DMS53 (cell line): ENCODE data around the gene SCN3A.

ENCODE experiments used
- DNase-seq: peaks from one replicate; lab custom pipeline; 2025; lab: John Stamatoyannopoulos, UW

The SCN3A gene

GRCh38 chr2:165191096-165191728, 12.6 kb downstream of the SCN3A start:
- DNase-seq, result peak; percentile 41

GRCh38 chr2:165185633-165186032, 18.2 kb downstream of the SCN3A start:
- peak; percentile 47 for DNase-seq

GRCh38 chr2:165182029-165182428, 21.8 kb downstream of the SCN3A start:
- no peak for DNase-seq

GRCh38 chr2:165176780-165177179, 27.1 kb downstream of the SCN3A start:
- DNase-seq, result no peak

- DNase-seq, result peak; percentile 21
Measured at GRCh38 chr2:165173215-165173614, 30.6 kb downstream of the SCN3A start.

- no peak for DNase-seq
Measured at GRCh38 chr2:165164201-165164600, 39.6 kb downstream of the SCN3A start.

GRCh38 chr2:165163761-165164160, 40.1 kb downstream of the SCN3A start:
- no peak for DNase-seq

GRCh38 chr2:165162466-165162865, 41.4 kb downstream of the SCN3A start:
- no peak for DNase-seq

- DNase-seq, result no peak
Measured at GRCh38 chr2:165161510-165161909, 42.3 kb downstream of the SCN3A start.

- no peak for DNase-seq
Measured at GRCh38 chr2:165157160-165157559, 46.7 kb downstream of the SCN3A start.

- no peak for DNase-seq
Measured at GRCh38 chr2:165155152-165155551, 48.7 kb downstream of the SCN3A start.

- no peak for DNase-seq
Measured at GRCh38 chr2:165149439-165149838, 54.4 kb downstream of the SCN3A start.

GRCh38 chr2:165147186-165148045, 56.4 kb downstream of the SCN3A start:
- DNase-seq, result no peak

- DNase-seq, result peak; percentile 18
Measured at GRCh38 chr2:165144315-165144714, 59.5 kb downstream of the SCN3A start.

- DNase-seq, result peak; percentile 40
Measured at GRCh38 chr2:165141601-165142354, 62.1 kb downstream of the SCN3A start.

- no peak for DNase-seq
Measured at GRCh38 chr2:165126244-165126643, 77.6 kb downstream of the SCN3A start.

- no peak for DNase-seq
Measured at GRCh38 chr2:165122521-165122920, 81.3 kb downstream of the SCN3A start.

GRCh38 chr2:165120740-165121467, 82.9 kb downstream of the SCN3A start:
- no peak for DNase-seq

GRCh38 chr2:165115258-165115657, 88.6 kb downstream of the SCN3A start:
- no peak for DNase-seq

GRCh38 chr2:165114346-165114939, 89.4 kb downstream of the SCN3A start:
- DNase-seq, result peak; percentile 69

GRCh38 chr2:165113414-165113813, 90.4 kb downstream of the SCN3A start:
- DNase-seq, result no peak

- no peak for DNase-seq
Measured at GRCh38 chr2:165112789-165113188, 91.1 kb downstream of the SCN3A start.
